ENCODE measurements around the gene MBD3.

Gene MBD3

DNA sequence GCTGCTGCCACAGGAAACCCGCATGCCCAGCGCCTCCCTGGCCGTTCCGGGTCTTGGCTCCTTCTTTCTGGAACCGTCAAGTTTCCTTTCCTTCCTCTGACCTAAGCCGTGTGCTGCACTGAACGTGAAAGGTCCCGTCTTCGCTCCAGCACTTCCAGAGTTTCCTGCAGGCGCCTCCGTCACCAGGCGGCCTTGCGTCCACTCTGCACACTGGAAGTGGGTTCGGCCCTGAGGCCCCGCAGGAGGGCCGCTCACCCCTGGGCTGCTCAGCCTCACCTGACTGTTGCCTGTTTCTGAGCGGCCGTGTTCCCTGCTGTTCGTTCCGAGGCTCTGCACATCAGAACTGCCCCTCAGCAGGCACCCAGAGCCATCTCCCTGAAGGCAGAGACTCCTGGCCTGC, 12.3 kb downstream of the MBD3 start:
- TF ChIP-seq POLR2A (IDR thresholded peaks at IDR 0.05; ENCODE audit: extremely low read depth, insufficient read length) (no peak), MYC (IDR thresholded peaks at IDR 0.05; ENCODE audit: low read depth, low read length) (no peak)
- TF ChIP-seq, protein P1, sequence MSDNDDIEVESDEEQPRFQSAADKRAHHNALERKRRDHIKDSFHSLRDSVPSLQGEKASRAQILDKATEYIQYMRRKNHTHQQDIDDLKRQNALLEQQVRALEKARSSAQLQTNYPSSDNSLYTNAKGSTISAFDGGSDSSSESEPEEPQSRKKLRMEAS (IDR thresholded peaks at IDR 0.05; ENCODE audit: low read depth, low read length): no peak
- TF ChIP-seq, protein P2, sequence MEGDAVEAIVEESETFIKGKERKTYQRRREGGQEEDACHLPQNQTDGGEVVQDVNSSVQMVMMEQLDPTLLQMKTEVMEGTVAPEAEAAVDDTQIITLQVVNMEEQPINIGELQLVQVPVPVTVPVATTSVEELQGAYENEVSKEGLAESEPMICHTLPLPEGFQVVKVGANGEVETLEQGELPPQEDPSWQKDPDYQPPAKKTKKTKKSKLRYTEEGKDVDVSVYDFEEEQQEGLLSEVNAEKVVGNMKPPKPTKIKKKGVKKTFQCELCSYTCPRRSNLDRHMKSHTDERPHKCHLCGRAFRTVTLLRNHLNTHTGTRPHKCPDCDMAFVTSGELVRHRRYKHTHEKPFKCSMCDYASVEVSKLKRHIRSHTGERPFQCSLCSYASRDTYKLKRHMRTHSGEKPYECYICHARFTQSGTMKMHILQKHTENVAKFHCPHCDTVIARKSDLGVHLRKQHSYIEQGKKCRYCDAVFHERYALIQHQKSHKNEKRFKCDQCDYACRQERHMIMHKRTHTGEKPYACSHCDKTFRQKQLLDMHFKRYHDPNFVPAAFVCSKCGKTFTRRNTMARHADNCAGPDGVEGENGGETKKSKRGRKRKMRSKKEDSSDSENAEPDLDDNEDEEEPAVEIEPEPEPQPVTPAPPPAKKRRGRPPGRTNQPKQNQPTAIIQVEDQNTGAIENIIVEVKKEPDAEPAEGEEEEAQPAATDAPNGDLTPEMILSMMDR (IDR thresholded peaks at IDR 0.05; ENCODE audit: low read depth, low read length): no peak
- no peak for DNase-seq (ENCODE audit: low read depth)
- H3K4me3 ChIP-seq (ENCODE audit: low read depth, low read length): no peak overlapping the region

DNA sequence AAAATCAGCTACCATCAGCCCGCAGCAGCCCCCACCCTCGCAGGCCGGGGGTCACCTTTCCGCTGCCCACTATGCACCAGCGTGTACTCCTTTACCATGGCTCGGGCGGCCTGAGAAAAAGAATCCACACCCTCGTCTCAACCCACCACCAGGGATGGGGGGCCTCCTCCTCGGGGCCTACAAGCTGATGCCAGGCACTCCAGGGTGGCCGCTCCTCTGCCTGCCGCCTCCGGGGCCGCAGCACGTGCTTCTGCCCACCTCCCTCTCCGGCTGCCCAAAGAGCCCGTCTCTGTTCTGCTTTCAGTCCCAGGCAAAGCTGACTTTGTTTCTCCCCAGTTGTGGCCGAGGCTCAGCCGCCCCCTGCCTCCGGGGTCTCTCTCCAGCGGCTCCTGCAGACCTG, 13.4 kb downstream of the MBD3 start:
- DNase-seq (ENCODE audit: low read depth): no peak
- TF ChIP-seq MYC (IDR thresholded peaks at IDR 0.05; ENCODE audit: low read depth, low read length): no peak
- TF ChIP-seq, protein P1 (IDR thresholded peaks at IDR 0.05; ENCODE audit: low read depth, low read length): no peak
- TF ChIP-seq, protein P2 (IDR thresholded peaks at IDR 0.05; ENCODE audit: low read depth, low read length): no peak
- TF ChIP-seq POLR2A (IDR thresholded peaks at IDR 0.05; ENCODE audit: extremely low read depth, insufficient read length): no peak
- H3K4me3 ChIP-seq (ENCODE audit: low read depth, low read length): no peak overlapping the region

DNA sequence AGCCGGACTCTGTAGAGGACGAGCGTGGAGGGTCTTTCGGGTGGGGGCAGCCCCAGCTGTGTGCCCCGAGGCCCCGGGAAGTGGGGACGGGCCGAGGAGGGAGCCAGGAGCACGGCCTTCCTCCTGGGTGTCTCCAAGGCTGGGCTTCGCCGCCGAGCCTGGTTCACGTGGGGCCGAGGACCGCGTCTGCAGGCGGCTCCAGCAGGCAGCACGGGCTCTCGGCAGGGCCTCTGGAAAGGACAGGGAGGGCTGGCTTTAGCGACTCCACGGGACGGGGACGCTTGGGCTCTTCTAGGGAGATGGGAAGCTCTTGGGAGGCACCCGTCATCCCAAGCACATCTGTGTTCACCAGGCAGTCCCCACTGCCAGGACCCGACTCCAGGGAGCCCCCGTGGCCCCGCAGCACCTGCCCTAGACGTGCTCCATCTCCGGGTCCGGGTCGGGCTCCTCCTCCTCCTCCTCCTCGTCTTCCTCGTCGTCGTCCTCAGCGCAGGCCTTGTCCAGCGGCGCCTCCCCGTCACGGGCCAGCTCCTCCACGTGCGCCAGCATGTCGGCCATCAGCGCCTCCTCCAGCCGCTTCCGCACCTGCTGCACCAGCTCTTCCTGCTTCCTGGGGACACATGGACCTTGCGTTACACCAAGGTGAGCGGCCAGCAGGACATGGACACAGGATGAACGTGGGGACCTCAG, 14.6 kb downstream of the MBD3 start:
- no peak overlapping the region for H3K4me3 ChIP-seq (ENCODE audit: low read depth, low read length)
- TF ChIP-seq, protein P1 (IDR thresholded peaks at IDR 0.05; ENCODE audit: low read depth, low read length): no peak
- TF ChIP-seq POLR2A (IDR thresholded peaks at IDR 0.05; ENCODE audit: extremely low read depth, insufficient read length): no peak
- no peak for TF ChIP-seq MYC (IDR thresholded peaks at IDR 0.05; ENCODE audit: low read depth, low read length)
- TF ChIP-seq, protein P2 (IDR thresholded peaks at IDR 0.05; ENCODE audit: low read depth, low read length): no peak
- no peak for DNase-seq (ENCODE audit: low read depth)

DNA sequence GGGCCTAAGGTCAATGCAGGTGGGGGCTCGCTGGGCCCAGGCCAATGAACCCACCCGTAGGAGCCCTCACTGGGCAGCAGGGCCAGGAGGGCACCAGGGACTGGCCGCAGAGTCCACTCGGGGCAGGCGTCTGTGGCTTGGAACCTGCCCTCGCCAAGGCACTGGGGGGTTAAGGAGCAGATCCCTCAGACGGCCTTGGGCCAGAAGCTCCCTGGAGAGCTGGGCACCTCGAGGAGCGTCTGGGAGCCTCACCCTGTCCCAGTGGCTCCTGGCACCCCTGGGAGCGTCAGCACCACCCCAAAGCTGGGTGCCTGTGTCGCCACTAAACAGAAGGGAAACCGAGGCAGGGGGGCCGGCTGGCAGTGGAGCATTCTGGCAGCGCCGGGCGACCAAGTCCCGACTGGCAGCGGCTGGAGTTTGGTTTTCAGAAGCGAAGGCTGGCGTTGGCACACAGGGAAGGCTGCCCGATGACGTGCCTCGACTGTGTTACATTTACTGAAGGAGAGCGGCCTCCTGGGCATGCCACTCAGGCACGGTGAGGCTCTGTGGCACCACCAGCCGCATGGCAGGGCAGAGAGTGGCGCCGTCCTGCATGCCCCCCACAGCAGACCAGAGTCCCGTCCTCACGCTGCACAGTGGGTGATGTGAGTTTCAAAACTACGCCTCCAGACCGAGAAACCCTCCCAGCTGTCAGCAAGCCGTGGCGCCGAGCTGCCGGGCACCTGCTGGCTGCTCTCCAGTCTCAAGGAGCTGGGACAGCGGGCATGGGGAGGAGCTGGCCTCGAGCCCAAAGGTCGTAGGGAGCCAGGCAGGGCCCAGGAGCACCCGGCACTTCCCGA, 15.4 kb downstream of the MBD3 start:
- no peak overlapping the region for H3K4me3 ChIP-seq (ENCODE audit: low read depth, low read length)
- TF ChIP-seq MYC (IDR thresholded peaks at IDR 0.05; ENCODE audit: low read depth, low read length): no peak
- TF ChIP-seq POLR2A (IDR thresholded peaks at IDR 0.05; ENCODE audit: extremely low read depth, insufficient read length): no peak
- TF ChIP-seq, protein P2 (IDR thresholded peaks at IDR 0.05; ENCODE audit: low read depth, low read length): no peak
- TF ChIP-seq, protein P1 (IDR thresholded peaks at IDR 0.05; ENCODE audit: low read depth, low read length): no peak
- DNase-seq (ENCODE audit: low read depth): no peak

DNA sequence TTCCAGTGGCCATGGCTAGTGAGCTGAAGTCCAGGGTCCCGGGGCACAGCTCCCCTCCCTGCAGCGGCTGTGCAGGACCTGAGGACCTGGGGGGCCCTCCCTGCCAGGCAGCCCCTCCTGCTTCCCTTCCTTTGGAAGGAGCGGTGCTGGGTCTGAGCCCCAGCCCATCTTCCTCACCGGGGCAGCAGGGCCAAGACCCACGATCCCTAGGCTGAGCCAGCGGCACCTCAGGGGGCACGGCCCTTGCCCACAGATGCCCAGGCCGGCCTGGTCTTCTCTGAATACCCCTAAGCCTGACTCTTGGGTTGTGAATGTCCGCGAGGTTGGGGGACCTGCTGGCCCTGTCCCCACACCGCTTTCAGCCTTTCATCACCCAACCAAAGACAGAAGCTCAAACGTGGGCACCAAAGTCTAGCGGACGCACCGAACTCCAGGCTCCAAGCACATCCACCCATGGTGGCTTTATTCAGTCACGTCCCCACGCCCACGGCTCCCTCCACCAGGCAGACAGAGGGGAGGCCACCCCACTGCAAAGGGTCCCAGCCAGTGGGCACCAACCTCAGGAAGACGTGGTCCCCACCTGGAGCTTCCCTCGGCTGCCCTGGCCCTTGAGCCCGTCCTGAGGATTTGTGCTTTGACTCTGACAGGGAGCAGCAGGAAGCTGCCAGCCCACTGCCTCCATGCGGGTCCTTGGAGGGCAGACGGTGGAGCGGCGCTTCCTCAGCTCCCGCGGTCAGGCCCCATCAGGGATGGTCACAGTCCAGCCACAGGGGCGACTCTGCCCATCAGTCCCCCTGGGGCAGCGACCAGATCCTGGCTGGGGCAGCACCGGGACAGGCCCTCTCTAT, 16.2 kb downstream of the MBD3 start:
- no peak overlapping the region for H3K4me3 ChIP-seq (ENCODE audit: low read depth, low read length)
- TF ChIP-seq POLR2A (IDR thresholded peaks at IDR 0.05; ENCODE audit: extremely low read depth, insufficient read length): no peak
- no peak for TF ChIP-seq MYC (IDR thresholded peaks at IDR 0.05; ENCODE audit: low read depth, low read length)
- TF ChIP-seq, protein P2 (IDR thresholded peaks at IDR 0.05; ENCODE audit: low read depth, low read length): no peak
- TF ChIP-seq, protein P1 (IDR thresholded peaks at IDR 0.05; ENCODE audit: low read depth, low read length): no peak
- no peak for DNase-seq (ENCODE audit: low read depth)

All from NB4 (cell line).